Activated CD4-positive, alpha-beta T cell treated with anti-CD3 and anti-CD28 coated beads for 48 hours (primary cell): Measurements from ENCODE around the gene GFOD2.

ENCODE experiments used
- DNase-seq: peaks from one replicate; pipeline ENCODE4 v3.0.0-alpha.2; 2020

The GFOD2 gene

DNA sequence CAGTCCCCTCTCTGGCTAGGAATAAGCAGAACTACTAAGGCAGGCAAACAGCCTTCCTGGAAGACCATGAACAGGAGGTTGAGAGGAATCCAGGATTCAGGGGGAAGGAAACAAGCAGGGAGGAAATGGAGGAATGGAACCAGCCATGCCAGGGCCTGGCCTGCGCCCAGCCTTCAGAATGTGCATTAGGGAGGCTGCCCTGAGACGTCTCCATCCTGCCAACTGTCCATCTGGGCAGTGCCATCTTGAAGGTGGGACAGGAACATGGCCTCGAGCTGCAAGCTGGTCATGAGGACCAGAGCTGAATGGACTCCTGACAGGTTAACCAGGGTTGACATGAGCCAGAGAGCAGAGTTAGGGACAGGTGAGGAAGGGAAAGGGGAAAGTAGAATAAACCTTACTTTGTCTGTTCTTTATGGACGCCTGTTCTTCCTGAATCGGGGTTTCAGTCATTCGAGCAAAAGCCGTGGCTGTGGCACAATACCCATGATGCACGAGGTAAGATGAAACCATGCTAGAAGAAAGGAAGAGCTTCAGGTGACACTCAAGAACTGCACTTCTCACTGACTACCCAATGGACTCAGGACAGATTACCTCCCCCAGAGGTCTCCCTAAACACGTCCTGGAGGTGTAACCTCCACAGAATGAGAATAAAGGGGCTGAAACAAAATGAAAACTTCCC is 12.1 kb upstream of the GFOD2 start:
- DNase-seq = no peak

DNA sequence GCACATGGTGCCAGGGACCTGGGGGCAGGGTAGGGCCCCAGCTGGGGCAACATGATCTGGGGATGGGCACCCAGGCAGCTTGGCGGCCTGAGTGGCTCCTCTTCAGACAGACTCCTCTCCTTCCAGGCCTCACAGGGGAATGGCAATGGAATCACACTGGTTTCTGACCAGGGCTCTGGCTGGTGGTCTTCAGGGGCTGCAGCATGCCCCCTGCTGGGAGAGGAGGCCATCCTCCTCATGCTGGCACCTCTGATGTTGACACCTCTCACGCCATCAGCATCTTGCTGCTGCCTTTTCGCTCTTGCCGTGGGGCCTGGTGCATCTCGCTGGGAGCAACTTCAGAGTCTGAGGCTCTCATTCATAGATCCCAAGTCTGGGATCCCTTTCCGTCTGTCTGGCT is 11.2 kb upstream of the GFOD2 start:
- no peak for DNase-seq

DNA sequence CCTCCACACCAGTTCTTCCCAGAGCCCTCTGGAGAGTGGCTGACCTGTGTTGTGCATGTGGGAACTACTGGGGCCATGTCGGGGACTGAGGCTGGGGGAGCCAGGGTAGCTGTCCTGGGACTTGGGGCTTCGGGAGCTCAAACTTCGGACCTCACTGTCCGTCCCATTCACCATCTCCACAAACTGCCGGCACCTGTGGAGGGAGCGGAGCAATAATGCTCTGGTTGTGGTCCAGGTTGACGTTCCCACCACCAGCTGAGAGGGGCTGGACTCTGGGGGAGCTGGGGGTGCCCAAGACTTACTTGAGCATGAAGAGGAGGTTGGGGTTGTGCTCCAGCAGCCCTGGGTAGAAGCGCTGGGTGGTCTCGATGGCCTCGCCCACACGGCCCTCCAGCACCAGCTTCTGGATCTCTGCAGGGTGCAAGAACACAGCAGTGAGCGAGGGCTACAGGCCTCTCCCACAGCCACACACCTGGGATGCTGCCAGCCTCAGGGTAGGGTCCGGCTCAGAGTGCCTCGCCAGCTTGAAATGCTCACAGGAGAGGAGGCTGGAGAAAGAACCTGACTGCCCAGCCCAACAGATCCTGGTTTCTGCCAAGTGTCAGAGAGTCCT is 10.6 kb upstream of the GFOD2 start:
- no peak for DNase-seq

DNA sequence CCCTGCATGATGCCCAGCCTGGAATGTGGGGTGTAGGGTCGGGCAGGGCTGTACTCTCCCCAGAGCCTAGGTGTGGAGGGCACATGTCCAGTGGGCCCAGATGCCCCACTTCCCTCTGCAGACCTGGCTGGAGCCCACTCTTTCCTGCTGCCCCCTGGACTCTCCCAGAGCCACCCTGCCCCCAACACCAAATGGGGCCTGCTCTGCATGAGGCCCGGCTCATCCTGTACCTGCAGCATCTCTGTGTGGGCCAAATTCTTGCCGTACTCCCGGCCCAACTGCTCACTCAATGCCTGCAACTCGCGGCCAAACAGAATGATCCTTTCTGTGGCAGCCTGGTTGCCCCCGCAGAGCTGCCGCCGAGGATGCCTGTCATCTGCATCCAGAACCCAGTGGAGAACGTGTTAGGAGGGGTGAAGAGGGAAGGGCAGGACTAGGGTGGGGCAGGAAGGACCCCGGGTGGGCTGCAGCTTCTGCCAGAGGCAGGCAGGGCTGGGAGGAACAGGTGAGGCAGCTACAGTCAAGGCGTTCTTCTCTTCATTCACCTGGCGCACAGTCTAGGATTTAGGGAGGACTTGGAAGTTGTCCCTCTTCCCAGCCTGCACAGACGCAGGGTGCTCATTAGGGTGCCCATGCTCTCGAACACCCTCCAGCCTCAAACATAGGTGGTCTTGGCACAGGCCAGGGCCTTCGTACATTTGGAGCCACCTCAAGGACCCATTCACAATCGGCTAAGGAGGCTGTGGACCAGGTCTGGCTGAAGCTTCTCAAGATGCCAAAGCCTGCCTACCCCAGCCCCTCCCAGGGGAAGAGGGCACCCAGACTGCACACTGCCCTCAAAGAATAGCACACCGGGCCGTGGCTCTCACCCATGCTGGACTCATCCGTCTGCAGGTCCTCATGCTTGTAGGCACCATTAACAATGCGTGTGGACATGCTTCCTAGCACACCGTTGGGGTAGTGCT is 8.7 kb upstream of the GFOD2 start:
- no peak for DNase-seq

DNA sequence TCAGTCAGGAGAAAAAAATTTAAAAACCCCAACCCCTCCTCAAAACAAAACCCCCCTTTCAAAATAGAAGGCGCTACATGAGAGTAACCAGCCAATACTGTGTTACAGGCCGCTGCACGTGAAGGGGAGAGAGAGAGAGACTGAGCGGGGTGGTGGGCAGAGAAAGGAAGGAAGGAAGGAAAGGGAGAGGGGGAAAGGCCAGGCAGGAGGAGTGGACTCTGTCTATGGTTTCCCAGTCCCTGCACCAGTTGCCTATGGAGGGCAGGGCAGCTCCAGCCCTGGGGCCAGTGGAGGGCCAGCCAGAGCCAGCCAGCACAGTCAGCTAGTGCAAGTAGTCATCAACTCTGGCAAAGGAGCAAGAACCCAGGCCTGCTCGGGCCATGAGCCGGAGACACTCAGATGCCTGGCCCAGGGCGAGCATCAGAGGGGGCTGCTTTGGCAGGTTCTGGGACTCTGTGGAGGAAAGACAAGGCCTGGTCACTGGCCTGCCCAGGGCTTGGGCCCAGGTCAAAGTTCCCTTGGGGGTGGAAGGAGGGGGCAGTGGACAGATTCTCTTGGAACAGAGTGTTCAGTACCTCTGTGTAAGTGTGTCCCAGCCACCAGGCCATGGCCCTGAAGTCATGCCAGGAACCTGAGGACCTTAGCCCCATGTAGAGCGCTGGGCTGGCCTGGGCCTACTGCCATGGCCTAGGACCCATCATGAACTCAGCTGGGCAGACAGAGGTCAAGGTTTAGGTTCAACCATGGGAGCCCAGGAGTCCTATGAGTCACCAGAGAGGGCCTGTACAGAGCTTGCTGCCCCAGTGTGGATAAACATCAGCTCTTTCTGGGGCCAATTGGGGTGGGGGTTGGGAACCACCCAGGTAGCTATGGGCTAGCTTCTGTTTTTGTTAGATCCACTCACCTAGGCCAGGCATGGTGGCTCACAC is 7.3 kb upstream of the GFOD2 start:
- DNase-seq = no peak

DNA sequence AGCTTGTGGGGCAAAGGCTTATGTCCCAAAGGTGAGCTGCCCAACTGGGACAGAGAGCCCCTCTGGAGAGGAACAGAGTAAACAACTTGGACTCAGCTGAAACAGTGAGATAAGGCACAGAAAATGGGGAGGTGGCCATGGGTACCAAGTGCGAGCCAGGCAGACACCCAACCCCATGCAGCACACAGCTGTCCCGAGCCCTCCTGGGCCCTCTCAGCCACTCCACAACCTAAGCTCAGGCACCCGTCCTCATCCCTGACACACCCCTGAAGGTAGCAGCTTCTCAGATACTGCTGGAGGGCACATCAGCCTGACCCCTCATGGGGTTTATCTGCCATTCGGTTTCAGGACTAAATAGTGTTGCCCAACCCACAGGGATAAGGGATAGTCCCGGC is 4.8 kb upstream of the GFOD2 start:
- DNase-seq = no peak

DNA sequence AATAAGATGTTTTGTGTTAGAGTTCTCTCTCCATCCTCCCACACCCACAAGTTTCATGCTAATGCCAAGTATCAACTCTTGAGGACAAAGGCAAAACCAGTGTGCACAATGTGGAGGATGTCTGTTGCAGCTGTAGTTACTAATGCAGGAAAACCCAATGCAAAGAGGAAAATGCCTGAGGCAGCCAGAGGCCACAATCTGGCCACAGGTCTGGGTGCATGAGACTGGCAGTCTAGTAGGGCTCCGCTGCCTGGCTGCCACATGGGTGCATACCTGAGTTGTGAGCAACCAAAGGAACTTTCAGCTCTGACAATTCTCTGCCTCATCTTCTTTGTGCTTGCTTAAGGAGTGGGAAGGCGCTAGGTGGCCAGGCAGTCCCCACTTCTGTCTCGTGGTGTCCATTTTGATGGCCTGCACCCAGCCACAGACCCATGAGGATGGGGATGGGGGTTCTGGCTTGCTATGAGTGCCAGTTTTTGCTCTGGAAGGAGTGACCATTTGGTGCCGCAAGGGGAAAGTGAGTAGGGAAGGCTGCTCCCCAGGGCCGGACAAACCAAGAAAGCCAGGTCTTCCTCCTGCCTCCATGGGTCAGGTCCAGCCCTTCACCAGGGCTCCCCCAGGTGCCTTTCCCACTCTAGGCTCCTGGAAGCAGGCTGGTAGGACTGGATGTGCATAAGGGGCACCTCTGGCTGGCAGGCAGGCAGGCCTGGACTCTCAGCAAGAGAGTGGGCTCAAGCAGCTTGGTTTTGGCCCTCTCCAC is 4.2 kb upstream of the GFOD2 start:
- no peak for DNase-seq

DNA sequence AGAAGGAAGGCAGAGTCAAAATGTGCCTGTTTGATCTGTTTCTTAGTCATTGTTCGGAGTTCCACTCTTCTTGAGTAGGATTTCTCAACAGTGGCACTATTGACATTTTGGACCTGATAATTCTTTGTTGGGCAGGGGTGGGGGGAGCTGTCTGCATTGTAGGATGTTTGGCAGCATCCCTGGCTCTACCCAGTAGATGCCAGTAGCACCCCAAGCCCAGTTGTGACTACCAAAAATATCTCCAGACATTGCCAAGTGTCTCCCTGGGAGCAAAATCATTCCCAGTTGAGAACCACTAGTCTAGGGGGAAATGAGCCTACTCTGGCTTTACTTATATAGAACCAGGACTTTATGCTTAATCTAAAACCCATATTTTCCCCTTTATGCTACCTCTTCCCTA is 1.1 kb upstream of the GFOD2 start:
- DNase-seq = no peak

DNA sequence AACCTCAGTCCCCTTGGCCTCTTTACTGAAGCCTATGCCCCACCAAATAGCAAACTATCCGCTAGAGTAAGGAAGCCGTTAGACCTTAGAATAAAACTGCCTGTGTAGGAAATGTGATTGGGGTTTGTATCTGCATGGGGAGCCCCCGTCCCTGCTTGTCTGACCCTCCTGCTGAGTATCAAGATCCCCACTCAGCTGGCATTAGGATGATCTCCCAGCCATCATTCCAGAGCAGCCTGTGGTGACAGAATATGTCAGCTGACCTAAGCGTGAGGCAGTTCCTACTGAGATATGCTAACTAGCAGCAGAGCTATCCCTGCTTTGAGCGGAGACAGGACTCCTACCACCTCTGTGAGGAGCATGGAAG is 645 bp upstream of the GFOD2 start:
- peak; percentile 17 for DNase-seq

DNA sequence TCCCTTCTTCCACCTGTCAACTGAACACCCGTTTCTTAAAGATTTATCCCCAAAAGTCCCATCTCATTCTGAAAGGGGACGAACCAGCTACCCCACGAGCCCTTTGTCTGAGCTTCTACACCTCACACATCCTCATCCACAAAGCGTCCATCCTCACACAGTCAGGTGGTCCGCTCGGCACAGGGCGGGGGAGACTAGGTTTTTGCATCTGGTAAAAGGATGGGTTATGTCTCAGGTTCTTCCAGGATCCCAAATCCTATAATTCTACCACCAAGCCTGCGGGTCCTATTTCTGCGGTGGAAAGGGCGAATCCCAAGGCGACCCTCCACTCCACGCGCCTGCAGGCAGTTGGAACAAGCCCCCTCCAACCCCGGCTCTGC is 458 bp downstream of the GFOD2 start:
- peak; percentile 28 for DNase-seq

DNA sequence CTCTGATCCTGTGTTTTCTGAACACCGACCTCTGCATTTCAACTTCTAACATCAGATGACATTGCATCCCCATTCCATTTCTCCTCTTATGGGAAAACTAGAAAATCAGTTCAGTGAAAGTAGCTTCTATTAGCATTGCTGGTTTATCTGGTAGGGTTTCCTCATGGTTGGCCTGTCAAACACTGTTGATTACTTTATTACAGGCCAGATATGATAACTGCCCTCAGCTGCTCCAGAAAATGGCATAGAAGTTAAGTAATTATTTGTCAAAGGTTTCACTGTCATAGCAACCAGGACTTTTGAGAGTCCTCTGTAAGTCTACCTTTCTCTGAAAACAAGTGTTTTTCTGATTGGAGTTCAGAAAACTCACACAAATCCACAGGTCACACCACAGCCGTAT is 3.0 kb downstream of the GFOD2 start:
- DNase-seq = no peak

DNA sequence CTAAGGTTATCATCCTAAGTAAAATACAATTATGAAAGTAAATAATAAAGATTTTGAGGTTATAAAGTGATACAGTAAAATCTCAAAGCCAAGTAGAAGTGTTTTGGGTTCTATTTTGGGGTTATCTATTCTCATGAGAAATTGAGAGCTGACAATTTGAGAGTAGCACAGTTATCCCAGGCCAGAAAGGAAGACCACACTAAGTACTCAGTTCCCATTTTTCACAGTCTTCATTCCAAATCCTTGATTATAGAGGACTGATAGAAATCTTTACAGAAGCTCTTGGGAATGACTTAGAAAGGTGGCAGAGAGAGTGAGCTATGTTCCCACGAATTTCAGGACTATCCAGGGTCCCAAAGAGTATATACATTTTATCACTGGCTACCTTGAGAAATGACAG is 4.6 kb downstream of the GFOD2 start:
- DNase-seq = no peak

DNA sequence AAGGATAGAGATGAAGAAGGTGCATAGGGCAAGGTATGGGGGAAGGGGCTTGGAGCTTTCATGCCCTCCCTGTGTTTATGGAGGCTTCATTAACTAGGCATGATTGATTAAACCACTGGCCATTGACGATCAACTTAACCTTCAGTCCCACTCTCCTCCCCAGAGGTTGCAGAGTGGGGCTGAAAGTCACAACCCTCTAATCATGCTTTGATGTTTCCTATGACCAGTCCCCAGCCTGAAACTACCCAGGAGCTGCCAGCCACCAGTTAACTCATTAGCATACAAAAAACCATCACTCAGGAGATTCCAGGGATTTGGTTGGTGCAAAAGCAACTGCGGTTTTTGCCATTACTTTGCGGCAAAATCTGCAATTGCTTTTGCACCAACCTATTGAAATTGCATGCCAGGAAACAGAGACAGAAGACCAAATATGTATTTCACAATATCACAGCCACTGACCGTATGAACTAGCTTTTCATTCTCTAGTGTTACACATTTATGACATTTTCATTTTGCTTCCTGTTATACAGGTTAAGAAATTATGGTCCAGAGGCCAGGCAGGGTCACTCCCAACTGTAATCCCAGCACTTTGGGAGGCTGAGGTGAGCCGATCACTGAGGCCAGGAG is 5.4 kb downstream of the GFOD2 start:
- DNase-seq = no peak

DNA sequence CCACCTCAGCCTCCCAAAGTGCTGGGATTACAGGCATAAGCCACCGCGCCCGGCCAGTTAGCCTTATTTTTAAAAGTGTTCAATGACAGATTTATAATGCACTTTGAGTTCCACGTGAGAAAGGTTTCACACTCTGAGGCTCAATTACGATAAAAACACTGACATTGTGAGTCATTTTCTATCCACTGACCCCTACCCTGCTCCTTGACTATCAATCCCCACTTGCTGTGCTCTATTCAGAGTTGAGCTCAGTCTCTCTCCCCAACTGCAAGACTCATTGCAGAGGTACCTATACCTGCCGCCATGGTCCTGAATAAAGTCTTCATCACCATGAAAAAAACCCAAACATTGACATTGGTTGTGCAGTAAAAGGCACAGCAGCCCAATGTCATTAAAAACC is 8.5 kb downstream of the GFOD2 start:
- DNase-seq = no peak

DNA sequence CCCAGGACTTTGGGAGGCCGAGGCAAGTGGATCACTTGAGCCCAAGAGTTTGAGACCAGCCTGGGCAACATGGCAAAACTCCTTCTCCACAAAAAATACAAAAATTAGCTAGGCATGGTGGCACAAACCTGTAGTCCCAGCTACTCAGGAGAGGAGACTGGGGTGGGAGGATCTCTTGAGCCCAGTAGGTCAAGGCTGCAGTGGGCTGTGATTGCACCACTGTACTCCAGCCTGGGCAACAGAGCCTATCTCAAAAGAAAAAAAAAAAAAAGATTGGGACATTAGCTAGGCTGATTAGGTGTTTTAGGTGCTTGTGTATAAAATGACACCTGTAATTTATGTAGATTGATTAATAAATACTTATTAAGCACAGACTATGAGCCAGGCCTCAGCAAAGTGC is 10.1 kb downstream of the GFOD2 start:
- DNase-seq = no peak

DNA sequence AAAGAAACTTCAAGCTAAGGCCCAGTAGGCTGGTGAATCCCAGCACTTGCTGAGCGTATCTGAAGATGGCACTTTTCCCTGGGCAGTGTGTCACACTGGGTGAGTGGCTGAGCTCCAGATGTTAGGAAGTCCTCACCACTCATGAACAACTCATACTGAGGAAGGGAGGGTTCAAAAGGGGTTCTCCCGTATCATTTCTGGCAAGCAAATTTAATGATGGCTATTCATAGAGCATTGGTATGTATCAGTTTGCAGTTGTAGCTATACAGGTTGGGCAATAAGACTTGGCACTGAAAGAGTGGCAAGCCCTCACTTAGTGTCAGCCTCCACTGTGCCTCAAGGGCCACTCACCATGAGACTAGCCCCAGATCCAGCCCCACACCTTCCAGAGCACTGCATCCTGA is 10.7 kb downstream of the GFOD2 start:
- no peak for DNase-seq

DNA sequence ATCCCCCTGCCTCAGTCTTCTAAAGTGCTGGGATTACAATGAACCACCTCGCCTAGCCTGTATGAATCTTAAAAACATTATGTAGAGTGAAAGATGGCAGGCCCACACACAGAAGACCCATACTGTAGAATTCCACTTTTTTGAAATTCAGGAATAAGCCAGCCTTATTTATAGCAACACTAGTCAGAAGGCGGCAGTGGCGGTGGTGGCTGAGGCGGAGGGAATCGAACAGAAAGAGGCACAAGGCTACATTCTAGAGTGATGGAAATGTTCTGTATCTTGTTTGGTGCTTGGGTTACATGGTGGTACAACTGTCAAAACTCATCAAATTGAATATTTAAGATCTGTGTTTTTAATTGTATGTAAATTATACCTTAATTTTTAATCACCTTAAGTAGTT is 11.3 kb downstream of the GFOD2 start:
- no peak for DNase-seq

DNA sequence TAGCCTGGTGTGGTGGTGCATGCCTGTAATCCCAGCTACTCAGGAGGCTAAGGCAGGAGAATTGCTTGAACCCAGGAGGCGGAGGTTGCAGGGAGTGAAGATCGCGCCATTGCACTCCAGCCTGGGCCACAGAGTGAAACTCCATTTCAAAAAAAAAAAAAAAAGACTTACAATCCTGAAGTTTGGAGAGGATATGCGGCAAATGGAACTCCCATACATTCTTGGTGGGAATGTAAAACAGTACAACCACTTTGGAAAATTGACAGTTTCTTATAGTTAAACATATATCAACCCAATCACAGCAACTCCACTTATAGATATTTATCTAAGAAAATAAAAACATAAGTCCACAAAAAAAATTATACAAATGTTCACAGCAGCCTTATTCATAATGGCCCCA is 11.9 kb downstream of the GFOD2 start:
- DNase-seq = no peak

DNA sequence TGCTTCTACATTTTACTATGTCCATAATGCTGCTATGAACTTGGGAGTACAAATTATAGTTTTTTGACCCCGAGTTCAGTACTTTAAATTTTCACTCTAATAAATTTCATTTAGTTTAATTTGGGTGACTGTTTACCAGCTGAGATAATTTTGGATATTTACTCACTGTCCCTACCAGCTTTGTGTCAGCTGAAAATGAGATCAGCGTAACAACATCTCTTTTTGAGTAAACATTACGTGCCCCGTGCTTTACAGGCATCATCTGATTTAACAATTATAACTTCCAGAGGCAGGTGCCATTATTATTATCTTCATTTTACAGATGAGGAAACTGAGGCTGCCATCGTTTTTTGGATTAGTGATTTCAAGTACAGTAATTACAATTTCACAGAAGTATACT is 15.0 kb downstream of the GFOD2 start:
- no peak for DNase-seq

DNA sequence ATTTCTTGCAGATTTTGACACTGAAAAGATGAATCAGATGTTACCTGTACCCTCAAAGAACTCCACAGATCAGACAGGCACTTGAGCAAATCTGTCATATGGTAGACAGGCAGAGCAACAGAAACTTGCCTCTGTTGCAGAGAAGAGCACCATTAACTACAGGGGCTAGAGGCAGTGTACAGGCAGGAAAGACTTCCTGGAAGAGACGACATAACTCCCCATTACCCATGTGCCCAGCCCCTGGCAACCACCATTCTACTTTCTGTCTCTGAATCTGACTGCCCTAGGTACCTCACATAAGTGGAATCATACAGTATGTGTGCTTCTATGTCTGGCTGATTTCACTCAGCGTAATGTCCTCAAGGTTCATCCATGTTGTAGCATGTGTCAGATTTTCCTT is 15.5 kb downstream of the GFOD2 start:
- DNase-seq = peak; percentile 9

DNA sequence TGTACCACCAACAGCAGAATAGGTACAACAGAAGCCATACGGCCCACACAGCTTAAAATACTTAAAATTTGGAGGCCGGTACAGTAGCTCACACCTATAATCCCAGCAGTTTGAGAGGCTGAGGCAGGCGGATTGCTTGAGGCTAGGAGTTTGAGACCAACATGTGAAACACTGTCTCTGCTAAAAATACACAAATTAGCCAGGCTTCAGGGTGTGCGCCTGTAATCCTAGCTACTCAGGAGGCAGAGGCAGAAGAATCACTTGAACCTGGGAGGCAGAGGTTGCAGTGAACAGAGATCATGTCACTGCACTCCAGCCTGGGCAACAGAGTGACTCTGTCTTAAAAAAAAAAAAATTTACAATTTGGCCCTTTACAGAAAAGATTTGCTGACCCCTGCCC is 17.0 kb downstream of the GFOD2 start:
- no peak for DNase-seq

DNA sequence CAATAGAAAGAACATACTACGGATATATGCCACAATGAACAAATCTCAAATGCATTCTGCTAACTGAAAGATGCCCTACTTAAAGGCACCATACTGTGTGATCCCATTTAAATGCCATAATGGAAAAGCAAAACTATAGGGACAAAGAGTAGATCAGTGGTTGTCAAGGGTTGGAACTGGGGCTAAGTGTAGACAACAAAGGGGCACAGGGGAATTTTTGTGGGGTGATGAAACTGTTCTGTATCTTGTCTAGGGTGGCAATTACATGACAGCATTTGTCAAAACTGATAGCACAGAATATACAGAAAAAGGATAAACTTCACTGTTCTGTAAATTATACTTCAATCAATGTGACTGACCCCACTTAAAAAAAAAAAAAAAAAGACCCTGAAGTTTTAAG is 17.7 kb downstream of the GFOD2 start:
- no peak for DNase-seq
